Measurements from ENCODE around the gene TMEM87B.

TMEM87B gene, protein sequence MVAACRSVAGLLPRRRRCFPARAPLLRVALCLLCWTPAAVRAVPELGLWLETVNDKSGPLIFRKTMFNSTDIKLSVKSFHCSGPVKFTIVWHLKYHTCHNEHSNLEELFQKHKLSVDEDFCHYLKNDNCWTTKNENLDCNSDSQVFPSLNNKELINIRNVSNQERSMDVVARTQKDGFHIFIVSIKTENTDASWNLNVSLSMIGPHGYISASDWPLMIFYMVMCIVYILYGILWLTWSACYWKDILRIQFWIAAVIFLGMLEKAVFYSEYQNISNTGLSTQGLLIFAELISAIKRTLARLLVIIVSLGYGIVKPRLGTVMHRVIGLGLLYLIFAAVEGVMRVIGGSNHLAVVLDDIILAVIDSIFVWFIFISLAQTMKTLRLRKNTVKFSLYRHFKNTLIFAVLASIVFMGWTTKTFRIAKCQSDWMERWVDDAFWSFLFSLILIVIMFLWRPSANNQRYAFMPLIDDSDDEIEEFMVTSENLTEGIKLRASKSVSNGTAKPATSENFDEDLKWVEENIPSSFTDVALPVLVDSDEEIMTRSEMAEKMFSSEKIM

DNA sequence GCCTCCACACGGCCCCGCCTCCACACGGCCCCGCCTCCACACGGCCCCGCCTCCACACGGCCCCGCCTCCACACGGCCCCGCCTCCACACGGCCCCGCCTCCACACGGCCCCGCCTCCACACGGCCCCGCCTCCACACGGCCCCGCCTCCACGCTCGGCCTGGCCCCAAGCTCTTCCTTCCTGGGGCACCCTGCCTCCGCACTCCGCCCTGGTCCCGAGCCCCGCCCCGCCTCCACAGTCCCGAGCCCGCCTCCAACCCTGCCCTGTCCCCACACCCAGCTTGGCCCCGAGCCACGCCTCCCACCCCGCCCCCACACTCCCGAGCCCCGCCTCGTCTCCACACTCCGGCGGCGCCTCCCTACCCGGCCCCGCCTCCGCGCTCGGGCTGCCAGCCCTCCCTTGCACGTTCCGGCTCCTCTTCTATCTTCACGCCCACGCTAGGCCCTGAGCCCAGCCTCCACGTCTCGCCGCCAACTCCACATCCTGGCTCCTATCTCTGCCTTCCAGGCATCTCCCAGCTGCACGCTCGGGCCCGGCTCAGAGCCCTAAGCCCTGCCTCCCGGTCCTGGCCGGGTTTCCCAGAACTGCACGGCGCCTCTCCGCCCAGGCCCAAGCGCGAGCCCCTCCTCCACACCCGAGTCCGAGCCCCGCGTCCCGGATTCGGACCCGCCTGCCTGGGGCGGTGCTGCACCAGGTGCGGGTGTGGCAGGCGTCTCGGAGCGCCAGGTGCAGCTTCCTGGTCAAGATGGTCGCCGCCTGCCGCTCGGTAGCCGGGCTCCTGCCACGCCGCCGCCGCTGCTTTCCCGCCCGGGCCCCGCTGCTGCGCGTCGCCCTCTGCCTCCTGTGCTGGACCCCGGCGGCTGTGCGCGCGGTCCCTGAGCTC is at the start of gene TMEM87B:
Gene TMEM87B (plus strand): TSS at position 423 of the 883 bp plus-strand sequence. CDS start 323 bp downstream, at position 746.
- DNase-seq, result peak; percentile 93

DNA sequence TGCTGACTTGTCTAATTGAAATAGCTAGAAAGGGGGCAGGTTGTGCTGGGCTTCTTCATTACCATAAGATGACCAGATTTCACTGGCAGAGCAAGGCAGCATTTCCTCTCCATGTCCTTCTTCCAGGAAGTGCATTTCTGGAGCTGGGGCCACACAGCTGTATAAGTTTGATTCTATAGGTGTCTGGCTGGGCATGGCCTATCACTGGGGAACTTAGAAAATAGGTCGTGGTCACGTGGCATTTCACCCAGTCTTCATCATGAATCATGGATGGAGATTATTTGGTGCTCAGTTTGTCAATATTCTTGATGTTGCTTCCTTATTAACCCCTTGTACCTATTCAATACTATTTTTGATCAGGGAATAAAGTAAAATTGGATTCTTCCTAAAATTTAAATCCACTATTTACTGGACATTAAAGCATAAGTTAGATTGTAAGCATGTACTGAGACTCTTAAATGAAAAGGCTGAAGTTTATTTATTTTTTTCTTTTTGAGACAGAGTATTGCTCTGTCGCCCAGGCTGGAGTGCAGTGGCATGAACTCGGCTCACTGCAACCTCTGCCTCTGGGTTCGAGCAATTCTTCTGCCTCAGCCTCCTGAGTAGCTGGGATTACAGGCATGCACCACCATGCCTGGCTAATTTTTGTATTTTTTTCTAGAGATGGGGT is 49.5 kb upstream of the TMEM87B start:
- no peak for DNase-seq

DNA sequence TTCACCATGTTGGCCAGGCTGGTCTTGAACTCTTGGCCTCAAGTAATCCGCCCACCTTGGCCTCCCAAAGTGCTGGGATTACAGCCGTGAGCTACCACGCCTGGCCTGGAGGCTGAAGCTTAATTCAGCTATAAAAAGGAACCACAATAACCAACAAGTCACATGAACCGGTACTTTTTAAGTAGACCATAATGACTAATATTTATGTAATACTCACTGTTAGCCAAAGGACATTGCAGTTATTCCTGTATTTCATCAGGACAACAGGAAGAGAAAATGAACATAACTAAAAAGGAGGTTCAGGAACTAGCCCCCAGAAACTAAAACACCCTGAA is 49.0 kb upstream of the TMEM87B start:
- DNase-seq, result no peak

DNA sequence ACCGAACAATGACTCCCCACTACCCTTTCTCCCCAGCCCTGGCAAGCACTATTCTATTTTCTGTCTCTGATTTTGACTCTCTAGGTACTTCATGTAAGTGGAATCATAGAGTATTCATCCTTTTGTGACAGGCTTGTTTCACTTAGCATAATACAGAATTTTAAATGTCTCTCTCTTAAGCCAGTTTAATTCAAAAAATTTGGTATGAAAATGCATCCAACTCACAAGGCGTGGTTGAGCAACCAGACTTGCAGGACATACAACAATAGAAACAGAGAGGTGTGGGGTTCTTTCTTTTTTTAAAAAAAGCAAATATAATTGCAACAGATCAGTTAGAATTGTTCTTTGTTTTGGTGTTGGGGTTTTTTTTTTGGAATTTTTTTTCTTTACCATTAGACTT is 47.6 kb upstream of the TMEM87B start:
- no peak for DNase-seq

DNA sequence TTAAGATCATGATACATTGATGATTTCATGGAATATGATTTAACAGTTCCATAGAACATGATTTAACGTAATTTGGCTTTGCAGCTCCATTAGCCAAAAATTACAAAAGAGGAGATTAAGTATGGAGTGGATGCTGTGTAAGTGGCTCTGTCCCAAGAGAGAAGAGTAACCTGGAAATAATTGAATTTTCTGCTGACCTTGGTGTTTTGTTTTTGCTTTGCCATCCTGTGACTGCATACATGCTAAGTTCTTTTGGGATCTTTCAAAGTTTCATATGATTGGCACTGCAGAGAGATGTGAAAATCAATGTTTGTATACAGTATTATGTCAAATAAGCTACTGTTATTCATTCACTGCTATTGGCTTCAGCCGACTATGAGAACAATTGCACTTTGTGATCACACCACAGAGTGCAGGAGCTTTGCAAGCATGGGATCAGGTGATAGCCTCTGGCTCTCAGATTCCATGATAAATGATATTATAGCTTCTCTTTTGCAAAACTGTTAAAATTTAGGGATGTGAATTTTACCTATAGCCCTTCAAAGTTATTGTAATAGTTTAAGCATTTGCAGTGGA is 46.1 kb upstream of the TMEM87B start:
- DNase-seq, result no peak

DNA sequence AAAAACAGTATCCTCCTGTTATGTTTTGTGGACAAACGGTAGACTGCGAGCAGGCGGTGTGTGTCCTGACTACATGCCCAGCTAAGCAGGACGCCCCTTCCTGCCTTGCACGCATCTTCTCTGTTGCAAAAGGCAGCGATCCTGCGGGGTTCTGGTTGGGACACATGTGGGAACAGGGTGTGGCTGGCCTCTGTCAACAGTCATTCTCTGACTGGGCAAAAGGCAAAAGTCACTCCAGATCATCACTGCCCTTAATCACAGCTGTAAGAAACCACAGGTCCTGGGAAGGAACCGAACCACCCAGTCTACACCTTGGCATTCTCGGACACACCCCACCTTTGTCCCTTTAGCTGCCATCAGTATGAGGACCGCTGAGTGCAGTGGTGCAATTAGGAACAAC is 44.3 kb upstream of the TMEM87B start:
- no peak for DNase-seq

DNA sequence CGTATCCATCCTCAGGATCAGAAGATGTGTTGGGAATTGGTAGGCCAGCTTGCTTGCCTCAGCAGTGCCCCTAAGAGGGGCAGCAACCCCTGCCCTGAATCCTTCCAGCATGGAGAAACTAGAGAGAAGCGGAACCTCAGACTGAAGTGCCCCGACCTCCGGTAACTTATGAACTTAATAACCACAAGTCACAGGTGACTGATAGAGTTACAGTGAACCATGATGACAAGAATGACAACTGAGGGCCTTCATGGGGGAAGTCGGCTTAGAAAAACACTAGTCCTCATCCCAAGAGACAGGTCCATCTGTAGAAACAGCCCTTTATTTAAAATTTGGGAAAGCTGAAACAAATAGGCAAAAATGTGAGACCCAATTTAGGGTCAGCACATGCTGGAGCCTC is 42.5 kb upstream of the TMEM87B start:
- DNase-seq, result no peak

DNA sequence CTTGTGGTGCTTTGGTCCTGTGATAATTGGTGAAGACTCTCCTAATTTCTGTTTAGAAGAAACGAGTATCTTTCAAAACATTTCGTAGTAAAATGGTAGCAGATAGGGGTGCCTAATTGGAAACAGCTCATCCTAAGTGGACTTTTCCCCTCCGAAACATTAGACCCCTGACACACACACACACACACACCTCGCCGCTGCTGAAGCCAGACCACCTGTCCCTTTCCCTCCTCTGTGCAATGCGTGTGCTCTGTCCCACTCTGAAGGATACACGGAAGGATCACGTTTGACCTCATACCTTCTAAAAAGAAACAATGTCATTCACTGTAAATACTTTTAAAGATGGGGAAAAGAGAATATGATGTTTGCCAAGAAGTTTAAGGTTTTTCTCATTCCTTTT is 36.2 kb upstream of the TMEM87B start:
- no peak for DNase-seq

DNA sequence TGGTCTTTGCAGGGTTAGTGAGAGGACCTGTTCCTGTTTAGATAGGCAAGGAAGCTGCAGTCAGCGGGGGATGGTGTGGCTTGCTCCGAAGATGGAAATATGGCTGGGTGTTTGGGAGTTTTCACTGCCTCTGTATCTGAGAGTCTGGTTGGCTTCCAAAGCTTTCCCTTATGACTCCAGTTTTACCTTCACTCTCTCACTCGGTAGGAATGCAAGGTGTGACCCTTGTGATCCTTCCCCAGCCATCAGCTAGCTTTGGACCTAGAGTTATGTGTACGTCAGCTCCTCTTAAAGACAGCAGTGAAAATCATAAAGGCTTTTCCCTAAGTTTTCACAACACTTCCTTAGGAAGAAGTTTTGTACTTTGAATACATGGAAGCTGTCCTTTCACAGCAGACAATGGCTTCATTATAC is 35.5 kb upstream of the TMEM87B start:
- no peak for DNase-seq

DNA sequence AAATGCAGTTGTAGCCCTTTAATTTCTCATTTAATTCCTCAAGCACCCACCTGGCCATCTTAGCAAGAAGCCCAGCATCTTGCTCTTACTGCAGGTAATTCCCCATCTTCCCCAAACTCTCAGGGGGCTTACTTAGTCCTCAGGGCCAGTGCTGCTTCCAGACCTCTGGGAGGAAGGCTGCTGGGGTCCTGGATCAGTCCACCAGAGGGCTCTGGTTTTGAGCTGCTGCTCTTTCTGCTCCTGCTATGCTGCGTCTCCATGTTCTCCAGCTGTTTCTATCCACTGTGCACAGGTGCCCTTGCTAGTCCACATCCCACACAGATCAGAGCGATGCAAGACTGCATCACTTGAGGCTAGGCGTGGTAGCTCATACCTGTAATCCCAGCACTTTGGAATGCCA is 34.5 kb upstream of the TMEM87B start:
- DNase-seq, result no peak

DNA sequence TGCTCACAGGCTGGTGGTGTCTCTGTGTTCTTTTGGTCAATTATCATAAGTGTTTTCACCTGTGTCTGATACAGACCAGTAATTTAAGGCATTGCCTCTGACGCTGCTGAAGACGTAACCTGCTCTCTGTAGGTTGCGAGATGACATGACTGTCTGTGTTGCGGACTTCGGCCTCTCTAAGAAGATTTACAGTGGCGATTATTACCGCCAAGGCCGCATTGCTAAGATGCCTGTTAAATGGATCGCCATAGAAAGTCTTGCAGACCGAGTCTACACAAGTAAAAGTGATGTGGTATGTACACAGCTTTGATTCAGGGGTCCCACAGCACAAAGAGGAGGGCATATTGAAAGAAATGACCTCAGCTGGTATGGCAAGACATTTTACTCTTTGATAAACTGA is 33.8 kb upstream of the TMEM87B start:
- DNase-seq, result no peak

DNA sequence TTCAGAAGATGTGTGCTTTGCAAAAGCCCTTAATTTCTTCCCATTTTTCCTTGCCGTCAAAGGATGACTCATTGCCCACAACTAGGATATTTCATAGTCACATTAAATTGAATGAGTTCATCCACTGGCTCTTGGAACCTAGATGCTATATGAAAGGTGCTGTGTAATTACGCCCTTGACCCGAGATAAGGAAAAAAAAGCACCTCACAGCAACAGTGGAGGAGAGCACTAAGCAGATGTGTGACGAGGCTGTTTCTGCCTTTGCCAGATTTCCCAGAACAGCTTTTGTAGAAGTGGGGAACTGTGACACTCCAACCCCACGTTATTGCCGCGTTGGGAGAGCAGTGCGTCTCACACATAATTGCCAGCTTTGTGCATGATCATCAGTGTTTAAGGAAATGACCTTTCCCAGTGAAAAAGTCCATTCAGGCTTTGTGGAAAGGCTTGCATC is 33.3 kb upstream of the TMEM87B start:
- no peak for DNase-seq

DNA sequence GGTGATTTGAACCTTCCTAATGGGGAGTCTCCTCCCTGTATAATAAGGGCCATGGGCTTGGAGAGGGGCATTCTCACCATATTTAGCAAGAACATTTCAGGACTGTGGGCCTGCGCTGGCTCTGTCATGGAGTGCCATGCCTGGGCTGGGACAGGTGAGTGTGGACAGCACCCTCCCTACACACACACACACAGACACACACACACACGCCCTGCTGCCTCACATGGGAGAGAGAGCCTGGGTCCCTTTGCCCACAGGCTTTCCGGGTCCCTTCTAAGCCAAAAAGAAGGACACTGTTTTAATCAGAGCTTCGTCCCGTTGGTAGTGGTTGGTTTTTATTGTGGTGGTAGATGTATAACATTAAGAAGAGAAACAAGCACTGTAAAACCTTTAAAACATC is 31.4 kb upstream of the TMEM87B start:
- no peak for DNase-seq

DNA sequence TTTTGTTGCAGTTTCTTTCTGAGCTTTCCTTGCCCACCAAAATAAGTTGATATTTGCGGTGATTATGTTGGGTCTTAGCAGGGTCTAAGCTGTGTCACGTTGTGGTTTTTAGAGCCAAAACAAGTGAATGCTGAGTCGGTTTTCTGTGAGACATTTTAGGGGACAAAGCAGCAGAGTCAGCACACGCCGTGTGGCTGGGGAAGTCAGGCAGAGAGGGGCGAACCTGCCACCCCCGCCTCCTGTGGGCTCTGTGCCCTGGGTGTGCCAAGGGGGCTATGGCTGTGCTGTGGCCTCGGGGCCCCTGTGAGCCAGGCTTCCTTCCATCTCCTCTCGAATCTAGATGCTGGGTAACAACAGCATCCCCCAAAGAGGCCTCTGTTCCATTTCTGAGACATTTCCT is 30.8 kb upstream of the TMEM87B start:
- no peak for DNase-seq

DNA sequence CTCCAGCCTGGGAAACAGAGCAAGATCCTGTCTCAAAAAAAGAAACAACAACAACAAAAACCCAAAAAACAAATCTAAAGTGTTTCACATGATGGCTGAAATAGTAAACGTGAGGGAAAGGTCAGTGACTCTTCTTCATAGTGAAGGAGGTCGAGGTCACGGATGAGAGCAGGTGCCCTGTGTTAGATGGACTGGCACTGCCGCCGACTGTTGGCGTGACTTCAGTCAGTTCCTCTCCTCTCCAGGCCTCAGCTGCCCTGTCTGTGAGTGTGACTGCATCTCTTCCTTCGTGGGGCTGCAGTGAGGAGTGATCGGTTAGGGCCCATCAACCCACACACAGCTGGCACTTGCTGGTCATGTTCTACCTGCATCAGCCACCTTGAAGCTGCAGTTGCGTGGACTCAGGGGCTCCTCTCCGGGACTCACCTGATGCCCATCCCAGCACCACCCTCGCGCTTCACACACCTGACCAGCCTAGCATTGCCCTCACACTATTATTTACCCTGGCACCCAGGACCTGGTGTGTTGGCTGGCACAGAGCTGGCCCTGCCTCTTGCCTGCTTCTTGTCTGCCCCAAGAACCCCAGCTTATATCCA is 30.1 kb upstream of the TMEM87B start:
- DNase-seq, result no peak

DNA sequence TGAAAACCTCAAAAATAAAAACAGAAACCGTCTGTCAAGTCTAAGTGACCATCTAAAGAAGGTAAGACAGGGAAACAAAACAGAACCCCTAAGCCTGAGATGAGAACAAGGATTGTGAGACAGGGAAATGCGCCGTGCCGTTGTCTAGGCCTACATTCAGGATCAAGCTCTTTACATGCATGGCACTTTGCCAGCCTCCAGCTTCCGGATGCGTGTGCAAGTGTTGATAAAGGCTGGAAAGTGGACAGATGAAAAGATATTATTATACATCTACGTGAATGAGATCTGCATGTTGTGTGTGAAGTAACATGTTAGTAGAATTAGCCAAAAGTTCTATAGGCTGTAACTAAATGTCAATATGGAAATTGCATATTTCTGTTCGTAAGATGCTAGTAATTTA is 28.6 kb upstream of the TMEM87B start:
- peak; percentile 7 for DNase-seq

DNA sequence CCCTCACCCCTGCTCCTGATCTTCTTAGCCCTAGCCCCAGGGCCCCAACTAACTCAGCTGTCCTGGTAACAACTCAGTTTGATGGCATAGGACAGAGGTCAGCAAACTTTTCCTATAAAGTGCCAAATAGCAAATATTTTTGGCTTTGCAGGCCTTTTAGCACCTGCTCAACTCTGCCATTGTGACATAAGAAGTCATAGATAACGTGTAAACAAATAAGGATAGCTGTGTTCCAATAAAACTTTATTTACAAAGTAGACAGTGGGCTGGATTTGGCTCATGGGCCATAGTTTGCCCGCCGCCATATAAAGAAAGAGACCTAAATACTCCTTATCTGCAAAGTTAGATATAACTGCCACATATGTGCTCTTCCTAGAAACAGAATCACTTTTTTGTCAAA is 27.3 kb upstream of the TMEM87B start:
- DNase-seq, result no peak

DNA sequence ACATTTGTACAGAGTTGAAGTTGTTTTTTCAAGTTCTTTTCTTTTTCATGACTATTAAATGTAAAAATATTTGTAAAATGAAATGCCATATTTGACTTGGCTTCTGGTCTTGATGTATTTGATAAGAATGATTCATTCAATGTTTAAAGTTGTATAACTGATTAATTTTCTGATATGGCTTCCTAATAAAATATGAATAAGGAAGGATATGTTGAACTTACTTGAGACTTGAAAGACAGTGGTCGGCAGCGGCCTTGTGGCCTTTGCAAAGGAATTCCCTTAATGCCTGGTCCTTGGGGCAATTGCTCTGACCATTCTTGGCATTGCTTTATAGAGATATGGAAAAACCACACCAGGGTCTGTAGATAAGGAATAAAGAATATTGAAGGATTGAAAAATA is 25.9 kb upstream of the TMEM87B start:
- DNase-seq, result no peak

DNA sequence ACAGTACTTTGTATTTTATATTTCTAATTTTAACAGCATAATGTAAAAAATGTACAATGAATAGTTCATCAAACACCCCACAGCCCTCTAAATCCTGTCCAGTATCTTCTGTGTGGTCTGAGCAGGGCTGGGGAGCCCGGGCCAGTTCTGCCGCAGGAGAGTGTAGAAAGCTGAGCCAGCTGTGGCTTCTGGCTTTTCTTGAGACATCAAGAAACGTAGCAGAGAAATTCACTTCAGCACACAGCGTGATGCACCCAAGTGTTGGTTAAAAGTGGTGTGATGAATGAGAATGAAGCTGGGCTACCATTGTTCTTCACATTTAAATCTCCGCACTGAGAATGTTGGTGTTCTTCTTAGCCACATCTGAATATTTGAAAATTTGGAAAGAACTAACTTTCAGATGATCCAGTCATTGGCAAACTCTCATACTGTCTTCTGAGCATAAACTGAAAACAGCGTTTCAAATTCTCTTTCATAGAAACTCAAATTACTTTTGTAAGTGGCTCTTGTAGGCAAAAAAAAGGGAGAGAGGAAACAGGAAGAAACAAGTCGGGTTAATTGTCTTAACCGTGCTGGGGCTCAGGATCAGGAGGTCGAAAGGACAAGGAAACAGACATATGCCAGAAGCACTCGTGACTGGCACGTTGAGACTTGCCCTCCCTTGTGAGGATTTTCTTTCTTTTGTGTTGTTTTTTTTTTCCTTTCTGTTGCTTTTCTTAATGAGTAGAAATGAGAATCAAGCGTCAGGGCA is 23.4 kb upstream of the TMEM87B start:
- DNase-seq, result no peak

DNA sequence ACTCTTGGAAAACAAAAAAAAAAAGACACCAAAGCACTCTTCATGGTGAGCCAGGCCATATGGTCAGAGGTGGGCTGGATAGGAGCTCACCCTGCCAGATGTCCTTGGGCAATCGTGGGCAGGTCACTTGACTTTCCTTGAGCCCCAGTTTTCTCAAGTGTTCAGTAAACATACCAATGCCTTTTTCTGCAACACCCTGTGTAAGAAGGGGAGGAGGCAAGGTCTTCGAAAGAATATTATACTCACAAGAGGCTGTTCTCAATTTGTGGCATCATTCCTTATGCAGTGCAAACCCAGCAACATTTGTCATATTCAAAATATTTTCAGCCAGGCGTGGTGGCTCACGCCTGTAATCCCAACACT is 22.9 kb upstream of the TMEM87B start:
- no peak for DNase-seq

DNA sequence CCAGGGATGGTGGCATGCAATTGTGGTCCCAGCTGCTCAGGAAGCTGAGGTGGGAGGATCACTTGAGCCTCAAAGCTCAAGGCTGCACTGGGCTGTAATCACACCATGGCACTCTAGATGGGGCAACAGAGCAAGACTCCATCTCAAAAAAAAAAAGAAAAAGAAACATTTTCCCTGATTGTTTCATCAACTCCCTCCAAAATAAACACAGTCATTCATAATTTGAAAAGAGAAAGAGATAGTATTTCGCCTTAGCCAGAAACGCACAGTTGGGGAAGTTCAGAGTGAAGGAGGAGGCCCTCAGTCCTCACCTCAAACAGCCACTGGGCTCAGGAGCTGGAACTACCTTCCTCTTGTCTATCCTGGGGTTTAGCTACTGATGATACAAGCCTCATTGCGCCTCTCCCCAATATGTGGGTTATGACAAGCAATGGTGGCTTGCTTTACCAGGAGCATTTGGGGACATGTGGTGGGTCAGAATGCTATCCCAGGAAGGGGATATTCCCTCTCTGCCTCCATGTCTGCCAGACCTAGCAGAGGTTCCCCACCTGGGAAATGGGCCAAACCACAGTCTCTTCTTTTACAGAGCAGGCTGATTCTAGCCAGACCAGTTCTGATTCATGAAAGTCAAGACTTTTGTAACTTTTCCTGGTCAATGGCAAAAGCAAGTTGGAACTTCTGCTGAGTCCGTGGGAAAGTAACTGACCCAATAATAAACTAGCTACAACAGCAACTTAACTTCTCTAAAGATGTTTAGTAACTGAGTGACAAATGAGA is 22.2 kb upstream of the TMEM87B start:
- no peak for DNase-seq

Measured in NCI-H774 (cell line).